Peyer's patch (tissue), 4 donors: ENCODE measurements around the gene PRRG4.

Source experiments
- CTCF ChIP-seq, 6 experiments: fragments of 450-650 bp in 4 of 6; fragments of 200-600 bp in 2 of 6; sonication (generic) in 1 of 6; IDR thresholded peaks; one replicate each; pipeline ENCODE4 v1.5.1; 2017 to 2019; ENCODE audit warnings: antibody characterized with exemption in 6 of 6, mild to moderate bottlenecking in 3 of 6, moderate library complexity in 1 of 6
- POLR2A ChIP-seq, 2 donors: fragments of 450-650 bp; IDR thresholded peaks; one replicate each; pipeline ENCODE4 v1.5.1; 2017; ENCODE audit warnings: antibody characterized with exemption in 2 of 2, mild to moderate bottlenecking in 2 of 2, moderate library complexity in 2 of 2

- TF ChIP-seq CTCF (IDR thresholded peaks at IDR 0.05) (no peak), POLR2A (IDR thresholded peaks at IDR 0.05) (peak; percentile 49 to 71)
Observed at GRCh38 chr11:32829680-32830412, at the start of gene PRRG4.
